NOMO-1 treated with dmso at 0.1 percent for 144 hours (cell line): ENCODE data around the gene PPP6R1.

Experiments
- DNase-seq: peaks from one replicate; lab custom pipeline; 2025; ENCODE audit not compliant: unreplicated experiment; lab: John Stamatoyannopoulos, UW

PPP6R1 gene, protein sequence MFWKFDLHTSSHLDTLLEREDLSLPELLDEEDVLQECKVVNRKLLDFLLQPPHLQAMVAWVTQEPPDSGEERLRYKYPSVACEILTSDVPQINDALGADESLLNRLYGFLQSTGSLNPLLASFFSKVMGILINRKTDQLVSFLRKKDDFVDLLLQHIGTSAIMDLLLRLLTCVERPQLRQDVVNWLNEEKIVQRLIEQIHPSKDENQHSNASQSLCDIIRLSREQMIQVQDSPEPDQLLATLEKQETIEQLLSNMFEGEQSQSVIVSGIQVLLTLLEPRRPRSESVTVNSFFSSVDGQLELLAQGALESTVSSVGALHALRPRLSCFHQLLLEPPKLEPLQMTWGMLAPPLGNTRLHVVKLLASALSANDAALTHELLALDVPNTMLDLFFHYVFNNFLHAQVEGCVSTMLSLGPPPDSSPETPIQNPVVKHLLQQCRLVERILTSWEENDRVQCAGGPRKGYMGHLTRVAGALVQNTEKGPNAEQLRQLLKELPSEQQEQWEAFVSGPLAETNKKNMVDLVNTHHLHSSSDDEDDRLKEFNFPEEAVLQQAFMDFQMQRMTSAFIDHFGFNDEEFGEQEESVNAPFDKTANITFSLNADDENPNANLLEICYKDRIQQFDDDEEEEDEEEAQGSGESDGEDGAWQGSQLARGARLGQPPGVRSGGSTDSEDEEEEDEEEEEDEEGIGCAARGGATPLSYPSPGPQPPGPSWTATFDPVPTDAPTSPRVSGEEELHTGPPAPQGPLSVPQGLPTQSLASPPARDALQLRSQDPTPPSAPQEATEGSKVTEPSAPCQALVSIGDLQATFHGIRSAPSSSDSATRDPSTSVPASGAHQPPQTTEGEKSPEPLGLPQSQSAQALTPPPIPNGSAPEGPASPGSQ

GRCh38 chr19:55258828-55259539 lies at the start of gene PPP6R1:
Gene PPP6R1 (minus strand): TSS chr19:55259017. CDS start chr19:55247103, 11,914 bp downstream.
- DNase-seq = peak; percentile 99

GRCh38 chr19:55308281-55308680 lies 49.5 kb upstream of the PPP6R1 start:
- no peak for DNase-seq

- DNase-seq = no peak
Measured at GRCh38 chr19:55306712-55307111, 47.9 kb upstream of the PPP6R1 start.

DNA sequence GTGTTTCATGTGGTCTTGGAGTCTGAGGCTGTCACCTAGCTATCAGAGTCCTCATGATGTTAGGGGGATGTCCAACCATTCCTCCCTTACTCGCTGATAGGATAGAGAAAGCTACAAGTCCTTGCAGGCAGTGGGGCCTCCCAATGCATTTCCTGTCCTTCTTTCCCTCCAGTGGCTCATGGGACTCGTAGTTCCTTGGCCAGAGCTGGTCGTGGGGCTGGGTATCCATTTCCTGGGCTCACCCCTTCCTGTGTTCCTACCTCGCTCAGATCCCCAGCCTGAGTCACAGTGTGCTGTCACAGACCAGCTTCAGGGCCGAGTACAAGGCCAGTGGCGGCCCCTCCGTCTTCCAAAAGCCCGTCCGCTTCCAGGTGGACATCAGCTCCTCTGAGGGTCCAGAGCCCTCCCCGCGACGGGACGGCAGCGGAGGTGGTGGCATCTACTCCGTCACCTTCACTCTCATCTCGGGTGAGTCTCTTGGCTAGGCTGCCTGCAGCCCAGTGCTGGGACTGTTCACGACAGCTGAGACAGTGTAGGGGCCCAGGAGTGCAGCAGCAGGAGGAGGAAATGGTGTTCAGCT lies 47.3 kb upstream of the PPP6R1 start:
- no peak for DNase-seq

GRCh38 chr19:55305491-55305890 lies 46.7 kb upstream of the PPP6R1 start:
- DNase-seq = peak; percentile 23

DNA sequence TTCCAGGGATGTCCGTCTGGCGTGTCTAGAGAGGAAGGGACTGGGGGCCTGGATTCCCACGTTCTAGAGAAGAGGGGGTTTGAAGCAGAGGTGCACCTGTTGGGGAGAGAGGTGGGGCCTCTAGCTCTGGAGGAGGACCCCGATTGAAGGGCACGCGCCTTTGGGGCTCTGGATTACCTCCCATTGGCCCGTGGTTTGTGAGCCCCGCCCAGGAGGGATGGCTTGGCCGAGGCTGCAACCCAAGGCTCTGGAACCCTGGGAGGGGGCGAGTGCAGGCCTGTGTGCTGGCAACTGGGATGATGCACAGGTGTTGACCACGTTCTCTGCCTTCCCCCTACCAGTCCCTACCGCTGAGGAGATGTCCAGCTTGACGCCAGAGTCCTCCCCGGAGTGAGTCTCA lies 46.2 kb upstream of the PPP6R1 start:
- DNase-seq = no peak

DNA sequence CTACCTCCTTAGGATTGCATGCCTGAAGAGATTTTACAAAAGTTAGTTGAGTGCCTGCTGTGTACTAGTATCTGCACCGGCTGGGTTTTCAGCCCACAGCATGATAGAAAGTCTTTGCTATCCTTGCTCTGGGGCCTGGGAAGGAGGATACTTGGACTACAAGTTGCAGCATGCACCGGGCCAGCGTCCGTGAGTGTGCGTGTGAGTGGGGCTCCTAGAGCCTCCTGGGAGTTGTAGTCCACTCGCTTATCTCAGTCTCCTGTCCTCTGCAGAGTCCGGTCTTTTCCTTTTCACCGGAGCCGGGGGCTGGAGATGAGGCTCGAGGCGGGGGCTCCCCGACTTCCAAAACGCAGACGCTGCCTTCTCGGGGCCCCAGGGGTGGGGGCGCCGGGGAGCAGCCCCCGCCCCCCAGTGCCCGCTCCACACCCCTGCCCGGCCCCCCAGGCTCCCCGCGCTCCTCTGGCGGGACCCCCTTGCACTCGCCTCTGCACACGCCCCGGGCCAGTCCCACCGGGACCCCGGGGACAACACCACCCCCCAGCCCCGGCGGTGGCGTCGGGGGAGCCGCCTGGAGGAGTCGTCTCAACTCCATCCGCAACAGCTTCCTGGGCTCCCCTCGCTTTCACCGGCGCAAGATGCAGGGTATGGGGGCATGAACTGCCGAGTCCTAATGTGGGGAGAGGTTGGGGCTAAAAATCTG lies 45.6 kb upstream of the PPP6R1 start:
- peak; percentile 15 for DNase-seq

DNA sequence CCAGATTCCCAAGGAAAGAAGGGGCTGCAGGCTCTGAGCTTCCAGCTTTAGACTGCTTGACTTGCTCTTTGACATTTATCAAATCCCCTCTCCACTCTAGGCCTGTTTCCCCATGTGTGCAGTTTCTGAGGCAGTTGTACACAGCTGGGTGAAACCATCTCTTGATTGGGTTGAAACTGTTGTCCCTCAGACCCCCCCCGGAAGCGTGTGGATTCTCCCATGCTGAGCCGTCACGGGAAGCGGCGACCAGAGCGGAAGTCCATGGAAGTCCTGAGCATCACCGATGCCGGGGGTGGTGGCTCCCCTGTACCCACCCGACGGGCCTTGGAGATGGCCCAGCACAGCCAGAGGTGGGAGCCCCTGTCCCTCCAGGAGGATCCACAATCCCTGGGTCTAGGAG lies 44.7 kb upstream of the PPP6R1 start:
- DNase-seq = no peak

DNA sequence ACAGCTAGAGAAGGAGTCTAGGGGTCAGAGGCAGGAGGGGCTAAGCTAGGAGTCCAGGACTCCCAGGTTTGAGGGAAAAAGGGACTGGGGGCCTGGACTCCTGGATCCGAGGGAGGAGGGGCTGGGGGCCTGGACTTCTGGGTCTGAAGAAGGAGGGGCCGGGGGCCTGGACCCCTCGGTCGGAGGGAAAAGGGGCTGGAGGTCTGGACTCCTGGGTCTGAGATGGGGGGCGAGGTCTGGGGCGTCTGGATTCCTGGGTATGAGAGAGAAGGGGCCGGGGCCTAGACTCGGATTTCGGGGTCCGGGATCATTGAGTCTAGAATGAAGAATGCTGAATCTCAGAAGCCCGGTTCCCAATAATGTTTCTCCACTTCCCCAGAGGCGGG lies 43.5 kb upstream of the PPP6R1 start:
- DNase-seq = no peak

DNA sequence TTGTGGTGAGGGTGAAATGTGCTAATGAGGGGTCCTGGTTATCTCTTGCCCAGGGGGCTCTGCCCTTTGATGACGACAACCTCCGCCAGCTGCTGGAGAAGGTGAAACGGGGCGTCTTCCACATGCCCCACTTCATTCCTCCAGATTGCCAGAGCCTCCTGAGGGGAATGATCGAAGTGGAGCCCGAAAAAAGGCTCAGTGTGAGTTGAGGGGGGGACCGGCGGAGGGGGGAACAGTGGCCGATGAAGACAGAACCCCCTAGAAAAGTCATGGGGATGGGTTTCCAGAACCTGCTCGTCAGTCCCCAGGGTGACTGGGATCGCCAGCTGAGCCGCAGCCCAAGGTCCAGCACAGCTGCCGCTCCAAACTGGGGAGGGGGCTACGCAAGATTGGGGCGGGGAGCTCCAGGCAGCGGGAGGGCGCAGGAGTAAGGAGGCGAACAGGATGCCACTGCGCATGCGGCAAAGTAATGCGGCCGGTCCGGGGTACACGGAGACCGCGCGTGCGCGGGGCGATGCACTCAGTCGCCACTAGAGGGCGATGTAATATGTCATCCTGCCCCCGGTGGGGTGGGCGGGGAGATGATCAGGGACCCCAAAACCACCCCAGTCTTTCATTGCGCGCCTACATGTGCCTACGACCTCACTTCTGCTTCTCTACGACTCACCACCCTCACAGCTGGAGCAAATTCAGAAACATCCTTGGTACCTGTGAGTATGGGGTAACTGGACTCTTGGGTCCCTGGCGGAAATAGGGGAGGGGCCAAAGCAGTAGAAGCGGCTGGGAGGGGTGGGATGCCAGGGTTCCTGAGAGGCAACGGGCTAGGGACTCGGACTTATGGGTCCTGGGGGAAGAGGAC lies 42.9 kb upstream of the PPP6R1 start:
- DNase-seq = peak; percentile 33

DNA sequence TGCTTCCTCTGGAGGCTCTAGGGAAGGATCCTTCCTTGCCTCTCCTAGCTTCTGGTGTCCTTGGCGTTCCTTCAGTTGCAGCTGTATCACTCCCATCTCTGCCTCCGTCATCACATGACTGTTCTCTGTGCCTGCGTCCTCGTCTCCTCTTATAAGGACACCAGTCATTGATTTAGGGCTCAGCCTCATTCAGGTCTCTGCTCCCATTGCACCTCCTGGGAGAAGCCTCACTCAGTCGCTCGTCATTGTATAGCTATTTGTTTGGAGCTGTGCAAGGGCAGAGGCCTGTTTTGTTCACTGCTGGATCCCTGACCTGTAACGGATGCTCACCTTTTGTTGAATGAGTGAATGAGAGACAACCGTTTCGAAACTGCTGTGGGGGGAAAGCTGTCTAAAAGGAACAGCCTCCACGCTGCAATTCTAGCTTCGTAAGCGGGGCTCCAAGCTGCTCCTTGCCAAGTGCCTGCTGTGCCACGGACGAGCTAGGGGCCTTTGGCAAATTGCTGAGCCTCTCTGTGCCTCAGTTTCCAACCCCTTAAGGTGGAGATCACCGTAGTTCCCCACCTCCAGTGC lies 42.2 kb upstream of the PPP6R1 start:
- DNase-seq = no peak

GRCh38 chr19:55299991-55300390 lies 41.2 kb upstream of the PPP6R1 start:
- no peak for DNase-seq

DNA sequence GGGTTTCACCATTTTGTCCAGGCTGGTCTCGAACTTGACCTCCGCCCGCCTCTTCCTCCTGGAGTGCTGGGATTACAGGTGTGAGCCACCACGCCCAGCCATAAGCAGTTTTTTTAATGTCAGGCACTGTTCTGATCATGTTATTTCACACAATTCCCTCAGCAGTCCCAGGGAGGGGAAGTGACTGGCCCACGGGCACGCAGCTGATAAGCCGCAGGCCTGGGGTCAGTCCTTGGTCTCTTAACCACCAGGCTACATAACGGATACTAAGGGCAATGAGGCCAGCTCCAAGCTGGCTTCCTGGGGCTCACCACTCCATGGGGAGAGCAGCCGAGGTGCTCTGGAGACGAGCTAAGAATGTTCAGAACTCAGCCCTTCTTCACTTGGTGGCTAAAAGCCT lies 38.5 kb upstream of the PPP6R1 start:
- DNase-seq = no peak

- DNase-seq = no peak
Measured at GRCh38 chr19:55289117-55289796, 30.4 kb upstream of the PPP6R1 start.

- DNase-seq = no peak
Measured at GRCh38 chr19:55287361-55288079, 28.7 kb upstream of the PPP6R1 start.

GRCh38 chr19:55285229-55285890 lies 26.5 kb upstream of the PPP6R1 start:
- DNase-seq = no peak

DNA sequence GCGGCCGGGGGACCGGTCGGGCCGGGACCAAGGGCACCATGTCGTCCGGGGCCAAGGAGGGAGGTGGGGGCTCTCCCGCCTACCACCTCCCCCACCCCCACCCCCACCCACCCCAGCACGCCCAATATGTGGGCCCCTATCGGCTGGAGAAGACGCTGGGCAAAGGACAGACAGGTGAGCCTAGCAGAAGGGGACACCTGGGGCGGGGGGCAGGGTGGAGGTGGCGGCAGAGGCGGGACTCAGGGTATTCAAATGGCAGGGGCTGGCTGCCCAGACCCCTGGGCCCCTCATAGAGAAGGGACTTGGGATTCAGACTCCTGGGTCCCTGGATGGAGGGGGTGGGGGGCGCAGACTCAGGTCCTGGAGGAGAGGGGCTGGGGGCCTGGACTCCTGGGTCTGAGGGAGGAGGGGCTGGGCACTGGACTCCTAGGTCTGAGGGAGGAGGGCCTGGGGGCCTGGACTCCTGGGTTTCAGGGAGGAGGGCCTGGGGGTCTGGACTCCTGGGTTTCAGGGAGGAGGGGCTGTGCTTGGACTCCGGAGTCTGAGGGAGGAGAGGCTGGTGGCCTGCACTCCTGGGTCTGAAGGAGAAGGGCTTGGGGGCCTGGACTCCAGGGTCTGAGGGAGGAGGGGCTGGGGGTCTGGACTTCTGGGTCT lies 25.7 kb upstream of the PPP6R1 start:
- no peak for DNase-seq
